ENCODE data around the gene SLC39A8. TPM values are rescaled to one million over a fixed set of nuclear protein-coding genes. Genes with fewer than 3 reads are reported as not detected.

The SLC39A8 gene
- total RNA-seq, 1 experiment from 2014 or later, result 13.2 TPM

DNA sequence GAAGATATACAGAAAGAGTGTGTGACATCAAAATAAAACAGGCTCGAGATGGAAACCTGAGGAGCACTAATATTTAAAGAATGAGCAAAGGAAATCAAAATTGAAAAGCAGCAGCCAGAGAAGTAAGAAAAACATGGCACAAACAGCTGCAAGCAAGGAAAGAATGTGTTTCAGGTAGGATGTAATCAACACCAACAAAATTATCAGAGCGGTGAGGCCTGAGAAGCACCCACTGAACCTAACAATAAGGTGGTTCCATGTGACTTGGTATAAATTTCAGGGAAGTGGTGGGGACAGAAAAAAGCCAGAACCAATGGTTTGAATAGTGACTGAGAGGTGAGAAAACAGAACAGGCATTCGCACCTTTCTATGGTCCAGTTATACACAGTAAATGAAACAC, 11.5 kb downstream of the SLC39A8 start:
- H3K9me2 ChIP-seq (ENCODE audit: insufficient read depth), result no peaks in the 10 kb centered on the region

DNA sequence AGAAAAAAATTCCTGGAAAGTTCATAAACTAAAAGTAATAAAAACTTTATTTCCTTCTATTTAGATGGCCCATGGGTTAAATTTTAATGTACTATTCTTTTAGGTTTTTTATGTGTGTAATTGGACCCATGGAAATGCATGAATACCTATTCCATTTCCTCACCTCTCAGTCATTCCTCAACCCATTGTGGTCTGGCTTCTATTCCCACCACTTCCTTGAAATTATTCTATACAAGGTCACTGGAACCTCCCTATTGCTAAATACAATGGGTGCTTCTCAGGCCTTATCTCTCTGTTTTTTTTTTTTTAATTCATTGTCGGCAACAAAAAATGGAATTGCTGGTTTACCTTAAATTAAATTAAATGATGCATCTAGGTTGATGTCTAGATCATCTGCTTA, 17.2 kb downstream of the SLC39A8 start:
- DNase-seq (ENCODE audit: low read depth, low spot score), result no peak
- H3K9me3 ChIP-seq (ENCODE audit: control insufficient read depth in 1 of 2, insufficient read depth in 1 of 2, low read depth in 1 of 2, low read length in 2 of 2), result no peaks in the 10 kb centered on the region
- H3K79me2 ChIP-seq (ENCODE audit: insufficient read depth, low read length), result no peaks in the 10 kb centered on the region
- no peak for ATAC-seq
- no peaks in the 10 kb centered on the region for H3K4me1 ChIP-seq (ENCODE audit: control insufficient read depth in 1 of 2, insufficient read depth in 2 of 2, low read length in 2 of 2)
- intact Hi-C loops (cut with micrococcal nuclease), result no loop called here
- ChIA-PET POLR2A (no interaction called here), CTCF (no interaction called here), RAD21 (ENCODE audit: low non-redundant PET in 1 of 2, low total read pairs in 2 of 2, uncharacterized antibody in 2 of 2, unreplicated experiment in 2 of 2) (no interaction called here)
- H3K4me3 ChIP-seq (replicated peaks in 1 of 2; ENCODE audit: low read depth in 1 of 2, low read length in 2 of 2), result no peak overlapping the region
- no peaks in the 10 kb centered on the region for H4K20me1 ChIP-seq (ENCODE audit: insufficient read depth)
- no peaks in the 10 kb centered on the region for H3K36me3 ChIP-seq (ENCODE audit: control insufficient read depth in 1 of 2, insufficient read depth in 2 of 2, low read length in 2 of 2)
- no TSS peak for BruUV-seq (replicated peaks)
- no peak overlapping the region for H3K4me2 ChIP-seq (ENCODE audit: low read length)
- peaks cover 2% of the 10 kb centered on the region; the same call in 1 of the 2 replicates for H3K9me2 ChIP-seq (ENCODE audit: insufficient read depth)
- no peaks in the 10 kb centered on the region for H3K27me3 ChIP-seq (ENCODE audit: insufficient read depth, low read length)
- H3K9ac ChIP-seq (ENCODE audit: low read length), result no peak overlapping the region
- H2AFZ ChIP-seq (ENCODE audit: low read depth, low read length, poor library complexity, severe bottlenecking), result no peak overlapping the region
- H3K27ac ChIP-seq (ENCODE audit: low read depth, low read length), result no peak overlapping the region
- TF ChIP-seq, protein P1, sequence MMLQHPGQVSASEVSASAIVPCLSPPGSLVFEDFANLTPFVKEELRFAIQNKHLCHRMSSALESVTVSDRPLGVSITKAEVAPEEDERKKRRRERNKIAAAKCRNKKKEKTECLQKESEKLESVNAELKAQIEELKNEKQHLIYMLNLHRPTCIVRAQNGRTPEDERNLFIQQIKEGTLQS (IDR thresholded peaks at IDR 0.05), result no peak
- TF ChIP-seq TCF7L2 (IDR thresholded peaks at IDR 0.05; ENCODE audit: borderline replicate concordance, extremely low read depth, insufficient read depth, insufficient read length) (no peak), SP1 (IDR thresholded peaks at IDR 0.05; ENCODE audit: low read depth) (no peak), CBX3 (IDR thresholded peaks at IDR 0.05; ENCODE audit: low read depth) (no peak), RAD21 (IDR thresholded peaks at IDR 0.05; ENCODE audit: low read depth) (no peak), SIN3A (IDR thresholded peaks at IDR 0.05; ENCODE audit: low read depth) (no peak), EZH2phosphoT487 (IDR thresholded peaks at IDR 0.05; ENCODE audit: borderline replicate concordance) (no peak)
- TF ChIP-seq, protein P2, sequence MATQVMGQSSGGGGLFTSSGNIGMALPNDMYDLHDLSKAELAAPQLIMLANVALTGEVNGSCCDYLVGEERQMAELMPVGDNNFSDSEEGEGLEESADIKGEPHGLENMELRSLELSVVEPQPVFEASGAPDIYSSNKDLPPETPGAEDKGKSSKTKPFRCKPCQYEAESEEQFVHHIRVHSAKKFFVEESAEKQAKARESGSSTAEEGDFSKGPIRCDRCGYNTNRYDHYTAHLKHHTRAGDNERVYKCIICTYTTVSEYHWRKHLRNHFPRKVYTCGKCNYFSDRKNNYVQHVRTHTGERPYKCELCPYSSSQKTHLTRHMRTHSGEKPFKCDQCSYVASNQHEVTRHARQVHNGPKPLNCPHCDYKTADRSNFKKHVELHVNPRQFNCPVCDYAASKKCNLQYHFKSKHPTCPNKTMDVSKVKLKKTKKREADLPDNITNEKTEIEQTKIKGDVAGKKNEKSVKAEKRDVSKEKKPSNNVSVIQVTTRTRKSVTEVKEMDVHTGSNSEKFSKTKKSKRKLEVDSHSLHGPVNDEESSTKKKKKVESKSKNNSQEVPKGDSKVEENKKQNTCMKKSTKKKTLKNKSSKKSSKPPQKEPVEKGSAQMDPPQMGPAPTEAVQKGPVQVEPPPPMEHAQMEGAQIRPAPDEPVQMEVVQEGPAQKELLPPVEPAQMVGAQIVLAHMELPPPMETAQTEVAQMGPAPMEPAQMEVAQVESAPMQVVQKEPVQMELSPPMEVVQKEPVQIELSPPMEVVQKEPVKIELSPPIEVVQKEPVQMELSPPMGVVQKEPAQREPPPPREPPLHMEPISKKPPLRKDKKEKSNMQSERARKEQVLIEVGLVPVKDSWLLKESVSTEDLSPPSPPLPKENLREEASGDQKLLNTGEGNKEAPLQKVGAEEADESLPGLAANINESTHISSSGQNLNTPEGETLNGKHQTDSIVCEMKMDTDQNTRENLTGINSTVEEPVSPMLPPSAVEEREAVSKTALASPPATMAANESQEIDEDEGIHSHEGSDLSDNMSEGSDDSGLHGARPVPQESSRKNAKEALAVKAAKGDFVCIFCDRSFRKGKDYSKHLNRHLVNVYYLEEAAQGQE (IDR thresholded peaks at IDR 0.05; ENCODE audit: low read depth), result no peak

More for the DNA sequence above, 11.5 kb downstream of the SLC39A8 start:
- intact Hi-C loops (cut with micrococcal nuclease), result no loop called here
- Histone ChIP-seq H4K20me1 (ENCODE audit: insufficient read depth) (no peaks in the 10 kb centered on the region), H3K79me2 (ENCODE audit: insufficient read depth, low read length) (no peaks in the 10 kb centered on the region), H3K9ac (ENCODE audit: low read length) (no peak overlapping the region), H2AFZ (ENCODE audit: low read depth, low read length, poor library complexity, severe bottlenecking) (no peak overlapping the region), H3K4me1 (ENCODE audit: control insufficient read depth in 1 of 2, insufficient read depth in 2 of 2, low read length in 2 of 2) (no peaks in the 10 kb centered on the region), H3K27me3 (ENCODE audit: insufficient read depth, low read length) (no peaks in the 10 kb centered on the region), H3K4me2 (ENCODE audit: low read length) (no peak overlapping the region), H3K4me3 (replicated peaks in 1 of 2; ENCODE audit: low read depth in 1 of 2, low read length in 2 of 2) (no peak overlapping the region), H3K9me3 (ENCODE audit: control insufficient read depth in 1 of 2, insufficient read depth in 1 of 2, low read depth in 1 of 2, low read length in 2 of 2) (no peaks in the 10 kb centered on the region), H3K36me3 (ENCODE audit: control insufficient read depth in 1 of 2, insufficient read depth in 2 of 2, low read length in 2 of 2) (no peaks in the 10 kb centered on the region), H3K27ac (ENCODE audit: low read depth, low read length) (no peak overlapping the region)
- POLR2A ChIA-PET, result no interaction called here
- ATAC-seq (no peak), DNase-seq (ENCODE audit: low read depth, low spot score) (no peak)
- no TSS peak for BruUV-seq (replicated peaks)
- CTCF ChIA-PET, result no interaction called here
- TF ChIP-seq TCF7L2 (IDR thresholded peaks at IDR 0.05; ENCODE audit: borderline replicate concordance, extremely low read depth, insufficient read depth, insufficient read length) (no peak), FOSL1 (IDR thresholded peaks at IDR 0.05; ENCODE audit: low read depth) (no peak), RAD21 (IDR thresholded peaks at IDR 0.05; ENCODE audit: low read depth) (no peak), CEBPB (IDR thresholded peaks at IDR 0.05; ENCODE audit: low read depth) (no peak), JUND (IDR thresholded peaks at IDR 0.05) (no peak), ZNF274 (IDR thresholded peaks at IDR 0.05; ENCODE audit: low read depth, low read length) (no peak), YY1 (IDR thresholded peaks at IDR 0.05; ENCODE audit: extremely low read depth, insufficient replicate concordance, low read depth, low read length) (no peak), SP1 (IDR thresholded peaks at IDR 0.05; ENCODE audit: low read depth) (no peak), POLR2AphosphoS5 (IDR thresholded peaks at IDR 0.05; ENCODE audit: low read depth, low read length) (no peak)
- TF ChIP-seq, protein P3, sequence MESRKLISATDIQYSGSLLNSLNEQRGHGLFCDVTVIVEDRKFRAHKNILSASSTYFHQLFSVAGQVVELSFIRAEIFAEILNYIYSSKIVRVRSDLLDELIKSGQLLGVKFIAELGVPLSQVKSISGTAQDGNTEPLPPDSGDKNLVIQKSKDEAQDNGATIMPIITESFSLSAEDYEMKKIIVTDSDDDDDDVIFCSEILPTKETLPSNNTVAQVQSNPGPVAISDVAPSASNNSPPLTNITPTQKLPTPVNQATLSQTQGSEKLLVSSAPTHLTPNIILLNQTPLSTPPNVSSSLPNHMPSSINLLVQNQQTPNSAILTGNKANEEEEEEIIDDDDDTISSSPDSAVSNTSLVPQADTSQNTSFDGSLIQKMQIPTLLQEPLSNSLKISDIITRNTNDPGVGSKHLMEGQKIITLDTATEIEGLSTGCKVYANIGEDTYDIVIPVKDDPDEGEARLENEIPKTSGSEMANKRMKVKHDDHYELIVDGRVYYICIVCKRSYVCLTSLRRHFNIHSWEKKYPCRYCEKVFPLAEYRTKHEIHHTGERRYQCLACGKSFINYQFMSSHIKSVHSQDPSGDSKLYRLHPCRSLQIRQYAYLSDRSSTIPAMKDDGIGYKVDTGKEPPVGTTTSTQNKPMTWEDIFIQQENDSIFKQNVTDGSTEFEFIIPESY (IDR thresholded peaks at IDR 0.05; ENCODE audit: extremely low read depth, insufficient replicate concordance, low read length), result no peak
- RAD21 ChIA-PET (ENCODE audit: low non-redundant PET in 1 of 2, low total read pairs in 2 of 2, uncharacterized antibody in 2 of 2, unreplicated experiment in 2 of 2), result no interaction called here
